Kidney tubule cell (primary cell): ENCODE data around the gene SVEP1.
"Not testable (repeated sequence)": the region's sequence is repeated elsewhere in the genome, so short reads cannot be mapped to it uniquely, and the experiment has no call there.

Experiments used
- DNase-seq: peaks from one replicate; pipeline ENCODE4 v3.0.0-alpha.2; 2018; ENCODE audit warnings: low spot score

The SVEP1 gene

DNA sequence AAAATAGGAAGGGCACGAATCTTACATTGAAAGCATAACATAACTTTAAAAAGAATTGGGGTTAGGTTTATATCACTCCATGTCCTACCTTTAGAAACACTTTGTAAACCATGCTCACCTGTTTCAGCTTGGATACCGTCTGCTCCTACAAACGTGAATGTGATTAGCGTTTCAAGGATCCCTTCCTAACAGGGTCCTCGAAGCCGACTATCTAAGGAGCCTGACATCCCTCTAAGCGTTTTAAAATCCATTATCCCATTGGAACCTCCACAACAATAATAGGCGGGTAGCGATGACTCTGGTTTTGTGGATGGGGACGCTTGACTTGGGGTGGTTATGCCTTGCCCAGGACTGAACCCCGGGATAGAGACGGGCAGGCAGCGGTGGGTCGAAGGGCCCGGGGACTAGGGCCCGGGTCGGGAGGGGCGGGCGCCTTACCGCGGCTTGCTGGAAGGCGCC, 937 bp downstream of the SVEP1 start:
- DNase-seq: no peak

GRCh38 chr9:110575945-110576344, 3.6 kb downstream of the SVEP1 start:
- no peak for DNase-seq

DNA sequence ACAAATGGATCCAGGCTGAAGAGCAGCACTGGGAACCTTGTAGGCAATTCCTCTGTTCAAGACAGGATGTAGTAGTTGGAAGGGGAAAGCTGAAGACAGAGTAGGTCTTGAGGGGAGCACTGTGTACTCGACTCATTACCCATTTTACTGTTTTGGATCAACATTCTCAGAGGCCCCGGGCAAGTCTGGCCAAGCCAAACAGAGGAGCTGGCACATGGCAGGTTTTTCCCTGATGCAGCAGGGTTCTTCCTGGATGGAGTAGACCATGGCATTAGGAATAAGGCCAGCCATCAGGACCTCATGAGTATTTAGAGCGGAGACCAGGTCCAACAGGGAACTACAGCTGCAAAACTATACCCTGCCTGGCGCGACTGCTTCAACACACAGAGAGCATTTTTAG, 4.4 kb downstream of the SVEP1 start:
- no peak for DNase-seq

DNA sequence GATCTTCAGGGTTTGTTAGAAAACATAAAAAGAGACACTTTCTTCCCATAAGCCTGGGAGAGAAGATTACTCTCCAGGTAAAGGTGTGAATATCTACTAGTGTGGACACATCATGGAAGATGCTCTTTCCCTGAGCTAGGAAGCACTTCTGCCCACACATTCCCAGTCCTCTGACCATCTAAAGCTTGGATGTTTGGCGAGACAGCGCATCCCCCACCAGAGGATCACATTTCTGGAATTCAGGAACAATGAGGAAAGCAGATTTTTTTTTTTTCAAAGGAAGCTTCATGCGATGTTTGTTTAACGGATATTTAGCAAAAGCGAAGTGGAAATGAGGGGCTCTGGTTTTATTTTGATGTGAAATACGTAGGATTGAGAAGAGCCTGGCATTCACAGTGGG, 6.2 kb downstream of the SVEP1 start:
- no peak for DNase-seq

DNA sequence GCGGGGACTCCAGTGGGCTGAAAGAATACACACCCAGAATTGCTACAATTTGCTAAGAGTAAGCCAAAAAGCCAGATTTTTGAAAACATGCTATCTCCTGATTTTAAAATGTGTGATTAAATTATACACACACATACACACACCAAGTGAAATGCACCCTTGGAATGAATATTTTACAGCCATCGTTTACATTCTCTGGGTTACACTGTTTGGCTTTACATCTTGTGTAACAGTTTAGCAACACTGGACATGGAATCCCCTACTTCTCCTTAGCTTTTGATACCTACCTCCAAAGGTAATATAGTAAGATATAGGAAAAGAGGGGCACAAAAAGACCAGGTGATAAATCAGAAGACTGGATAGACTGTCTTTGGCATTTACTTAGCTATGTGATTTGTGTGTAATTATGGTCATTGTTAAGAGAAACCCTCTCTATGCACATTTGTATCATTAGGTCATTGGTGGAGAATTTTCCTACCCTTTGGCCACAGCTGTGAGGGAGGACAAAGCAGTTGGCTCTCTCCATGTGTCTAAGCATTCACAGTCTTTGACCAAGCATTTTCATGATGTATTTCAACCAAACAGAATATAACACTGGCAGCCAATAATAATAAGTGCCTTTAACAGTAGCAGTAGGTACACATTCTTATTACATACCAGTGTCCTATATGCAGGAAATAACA, 7.6 kb downstream of the SVEP1 start:
- DNase-seq: no peak

GRCh38 chr9:110566156-110566555, 13.4 kb downstream of the SVEP1 start:
- no peak for DNase-seq

- no peak for DNase-seq
These were observed 17.7 kb downstream of the SVEP1 start for GRCh38 chr9:110561826-110562225.

DNA sequence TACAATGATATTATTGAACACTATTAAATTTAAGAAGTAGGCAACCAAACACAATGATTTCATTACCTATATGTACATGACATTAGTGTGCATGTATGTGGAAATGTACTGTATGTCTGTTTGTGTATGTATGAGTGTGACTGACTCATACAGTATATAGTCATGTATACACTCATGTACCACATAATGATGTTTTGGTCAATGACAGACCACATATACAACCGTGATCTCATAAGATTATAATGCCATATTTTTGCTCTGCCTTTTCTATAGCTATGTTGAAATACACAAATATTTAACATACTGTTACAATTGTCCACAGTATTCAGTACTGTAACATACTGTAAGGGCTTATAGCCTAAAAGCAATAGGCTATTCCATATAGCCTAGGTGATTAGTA, 19.7 kb downstream of the SVEP1 start:
- DNase-seq: no peak

GRCh38 chr9:110555551-110556331, 23.8 kb downstream of the SVEP1 start:
- no peak for DNase-seq

DNA sequence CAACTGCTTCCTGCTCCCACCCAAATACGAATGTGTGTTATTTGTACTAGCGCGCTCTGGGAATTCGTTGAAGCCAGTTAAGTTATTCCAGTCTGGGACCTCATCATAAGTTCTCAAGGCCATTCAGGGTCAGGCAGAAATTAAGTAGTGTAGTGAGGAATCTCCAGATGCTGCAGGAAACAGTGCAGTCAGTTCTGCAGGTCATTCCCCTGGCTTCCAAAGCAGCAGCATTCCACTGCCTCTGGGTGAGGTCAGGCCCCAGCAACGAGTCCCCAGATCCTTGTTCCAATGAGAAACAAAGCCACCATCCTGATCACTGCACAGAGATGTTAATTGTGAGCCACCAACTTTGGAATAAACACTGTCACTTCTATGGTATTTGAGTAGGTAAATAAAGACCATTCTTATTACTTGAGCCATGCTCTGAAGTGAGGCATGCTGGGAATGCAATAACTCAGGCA, 33.1 kb downstream of the SVEP1 start:
- DNase-seq: peak; percentile 70

- DNase-seq: no peak
These were observed 33.8 kb downstream of the SVEP1 start for GRCh38 chr9:110545705-110546104.

GRCh38 chr9:110543631-110544051, 35.9 kb downstream of the SVEP1 start:
- peak; percentile 8 for DNase-seq

DNA sequence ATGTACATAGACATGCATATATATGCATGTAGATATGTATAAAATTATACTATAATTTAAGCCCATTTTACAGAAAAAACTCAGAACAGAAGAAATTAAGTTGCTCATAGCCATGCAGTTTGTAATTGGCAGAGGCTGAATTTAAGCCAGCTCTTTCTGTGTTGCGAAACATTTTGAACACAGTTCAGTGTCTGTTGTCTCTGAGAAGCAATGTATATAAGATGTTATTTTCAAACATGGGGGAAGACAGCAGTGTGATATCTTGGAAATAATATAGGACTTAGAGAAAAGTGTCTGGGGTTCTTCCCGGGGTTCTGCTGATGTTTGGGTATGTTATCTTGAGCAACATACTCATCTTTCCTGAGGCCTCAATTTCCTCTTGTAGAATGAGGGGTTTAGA, 37.6 kb downstream of the SVEP1 start:
- DNase-seq: no peak

DNA sequence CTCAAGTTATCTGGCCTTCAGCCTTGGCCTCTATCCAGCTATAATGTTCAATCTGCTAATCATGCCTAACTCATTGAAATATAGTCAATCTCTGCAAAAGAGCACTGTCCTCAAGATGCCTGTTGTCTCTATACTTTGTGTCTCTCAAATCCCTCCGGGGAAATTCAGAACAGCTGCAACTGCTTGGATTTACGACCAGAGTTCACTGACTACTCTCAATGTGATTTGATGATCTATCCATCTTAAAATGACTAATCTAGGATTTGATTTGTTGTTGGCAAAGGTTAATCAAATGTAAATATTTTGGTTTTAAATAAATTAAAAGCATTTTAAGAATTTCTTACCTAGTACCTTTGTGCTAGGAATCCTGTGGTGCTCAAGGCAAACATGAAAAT, 40.9 kb downstream of the SVEP1 start:
- DNase-seq: no peak

GRCh38 chr9:110537841-110538646, 41.5 kb downstream of the SVEP1 start:
- no peak for DNase-seq

GRCh38 chr9:110536822-110537221, 42.7 kb downstream of the SVEP1 start:
- no peak for DNase-seq

DNA sequence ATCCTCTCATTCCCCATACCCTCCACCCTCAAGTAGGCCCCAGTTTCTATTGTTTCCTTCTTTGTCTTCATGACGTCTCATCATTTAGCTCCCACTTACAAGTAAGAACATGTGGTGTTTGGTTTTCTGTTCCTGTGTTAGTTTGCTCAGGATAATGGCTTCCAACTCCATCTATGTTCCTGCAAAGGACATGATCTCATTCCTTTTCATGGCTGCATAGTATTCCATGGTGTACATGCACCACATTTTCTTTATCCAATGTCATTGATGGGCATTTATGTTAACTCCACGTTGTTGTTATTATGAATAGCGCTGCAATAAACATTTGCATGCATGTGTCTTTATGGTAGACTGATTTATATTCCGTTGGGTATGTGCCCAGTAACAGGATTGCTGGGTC, 45.4 kb downstream of the SVEP1 start:
- not testable (repeated sequence) for DNase-seq

DNA sequence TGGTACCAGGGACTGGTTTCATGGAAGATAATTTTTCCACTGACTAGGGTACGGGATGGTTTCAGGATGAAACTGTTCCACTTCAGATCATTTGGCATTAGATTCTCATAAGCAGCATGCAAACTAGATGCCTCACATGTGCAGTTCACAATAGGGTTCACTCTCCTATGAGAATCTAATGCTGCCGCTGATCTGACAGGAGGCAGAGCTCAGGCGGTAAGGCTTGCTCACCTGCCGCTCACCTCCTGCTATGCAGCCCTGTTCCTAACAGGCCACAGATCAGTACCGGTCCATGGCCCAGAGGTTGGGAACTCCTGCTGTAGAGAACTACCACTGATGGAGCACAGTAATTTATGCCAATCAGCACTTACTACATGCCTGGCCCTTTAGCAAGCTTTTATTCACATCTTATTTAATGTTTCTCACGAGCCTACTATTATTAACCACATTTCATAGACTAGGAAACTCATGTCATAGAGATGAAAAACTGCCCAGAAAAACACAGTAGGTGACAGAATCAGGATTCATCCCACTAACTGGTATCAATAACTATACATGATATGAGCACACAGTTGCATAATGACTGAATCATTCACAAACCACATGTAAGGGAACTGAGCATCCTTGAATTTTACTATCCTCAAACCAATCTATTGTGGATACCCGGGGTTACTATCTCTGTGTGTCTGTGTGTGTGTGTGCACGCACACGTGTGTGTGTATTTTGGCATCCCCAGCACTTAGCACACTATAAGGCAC, 46.5 kb downstream of the SVEP1 start:
- no peak for DNase-seq

DNA sequence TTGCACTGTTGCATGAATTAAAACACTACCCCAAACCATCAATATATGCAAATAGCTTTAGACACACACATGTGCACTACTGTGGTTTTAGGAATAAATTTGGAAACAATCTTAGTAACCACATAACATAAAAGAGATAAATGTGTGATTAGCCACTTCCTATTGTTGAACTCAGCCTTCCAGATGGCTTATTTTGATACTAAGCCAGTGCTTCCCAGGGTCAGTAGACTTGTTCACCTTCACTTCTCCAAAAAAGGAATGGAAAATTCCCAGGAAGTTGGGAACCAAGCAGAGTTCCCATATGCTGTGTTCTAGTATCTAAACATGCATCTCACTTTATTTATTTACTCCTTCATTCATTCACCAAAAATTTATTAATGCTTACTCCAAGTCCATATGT, 47.8 kb downstream of the SVEP1 start:
- no peak for DNase-seq

DNA sequence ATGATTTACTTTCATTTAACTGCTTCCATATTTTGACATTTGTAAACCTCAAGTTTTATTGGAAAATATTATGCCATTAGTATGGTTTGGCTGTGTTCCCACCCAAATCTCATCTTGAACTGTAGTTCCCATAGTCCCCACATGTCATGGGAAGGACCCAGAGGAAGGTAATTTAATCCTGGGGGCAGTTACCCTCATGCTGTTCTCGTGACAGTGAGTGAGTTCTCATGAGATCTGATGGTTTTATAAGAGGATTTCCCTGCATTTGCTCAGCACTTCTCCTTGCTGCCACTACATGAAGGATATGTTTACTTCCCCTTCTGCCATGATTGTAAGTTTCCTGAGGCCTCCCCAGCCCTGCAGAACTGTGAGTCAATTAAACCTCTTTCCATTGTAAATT, 48.3 kb downstream of the SVEP1 start:
- not testable (repeated sequence) for DNase-seq

- DNase-seq: no peak
These were observed 50.9 kb downstream of the SVEP1 start for GRCh38 chr9:110528645-110529044.

DNA sequence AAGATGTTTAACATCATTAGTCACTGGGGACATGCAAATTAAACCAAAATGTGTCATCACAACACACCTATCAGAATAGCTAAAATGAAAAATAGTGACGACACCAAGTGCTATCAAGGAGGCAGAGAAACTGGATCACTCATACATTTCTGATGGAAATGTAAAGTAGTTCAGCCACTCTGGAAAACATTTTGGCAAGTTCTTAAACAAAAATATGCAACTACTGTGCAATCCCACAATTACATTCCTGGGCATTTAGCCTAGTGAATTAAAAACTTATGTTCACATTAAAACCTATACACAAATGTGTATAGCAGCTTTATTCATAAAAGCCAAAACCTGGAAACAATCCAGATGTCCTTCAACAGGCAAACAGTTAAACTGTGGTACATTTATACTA, 53.1 kb downstream of the SVEP1 start:
- no peak for DNase-seq
